H1 (cell line): Measurements from ENCODE around the gene SHCBP1. TPM values are rescaled to one million over a fixed set of nuclear protein-coding genes. Genes with fewer than 3 reads are reported as not detected.

ENCODE experiments used
- CTCF ChIA-PET: fragments of 300-600 bp; sonication (Branson Sonifier 250); formaldehyde crosslinking; loops from one replicate; lab custom pipeline; 2021; ENCODE audit not compliant: partially characterized antibody; lab: Charles Lee
- POLR2A ChIA-PET: fragments of 300-600 bp; sonication (Branson Sonifier 250); formaldehyde crosslinking; loops from one replicate; lab custom pipeline; 2021; ENCODE audit warnings: inconsistent platforms; ENCODE audit not compliant: partially characterized antibody; lab: Charles Lee
- DNase-seq, 2 experiments: peaks; one replicate each; pipeline versions ENCODE4 v3.0.0 to v3.0.0-alpha.2; 2010 to 2022; ENCODE audit warnings: low spot score in 2 of 2, low read depth in 1 of 2, mixed read lengths in 1 of 2
- FAIRE-seq: peaks from 2 replicates; lab custom pipeline; 2011; peaks lifted over from hg19 to GRCh38; lab: Jason Lieb, UNC
- H2AFZ ChIP-seq: 2 replicates; pipeline ENCODE4 v1.8.1; 2012; ENCODE audit warnings: low read length, inconsistent platforms
- H2AK5ac ChIP-seq: 2 replicates; pipeline ENCODE4 v1.6.1; 2013; ENCODE audit warnings: low read depth, low read length
- H2BK120ac ChIP-seq: replicated peaks from 2 replicates; pipeline ENCODE3; 2013; ENCODE audit warnings: low read depth, low read length, inconsistent platforms
- H2BK12ac ChIP-seq: 2 replicates; pipeline ENCODE4 v1.6.1; 2013; ENCODE audit warnings: low read depth, low read length
- H2BK15ac ChIP-seq: 2 replicates; pipeline ENCODE4 v1.6.1; 2013; ENCODE audit warnings: low read length
- H2BK20ac ChIP-seq: 2 replicates; pipeline ENCODE4 v1.6.1; 2013; ENCODE audit warnings: low read length
- H2BK5ac ChIP-seq: 2 replicates; pipeline ENCODE4 v1.6.1; 2013; ENCODE audit warnings: low read depth, low read length
- H3K14ac ChIP-seq: 2 replicates; pipeline ENCODE4 v1.6.1; 2013; ENCODE audit warnings: inconsistent platforms; ENCODE audit not compliant: insufficient read length
- H3K18ac ChIP-seq: 2 replicates; pipeline ENCODE4 v1.6.1; 2013; ENCODE audit warnings: low read length; ENCODE audit errors: extremely low read depth
- H3K23ac ChIP-seq: 2 replicates; pipeline ENCODE4 v1.6.1; 2013; ENCODE audit warnings: inconsistent platforms; ENCODE audit not compliant: insufficient read length
- H3K23me2 ChIP-seq: 2 replicates; pipeline ENCODE4 v1.6.1; 2013; ENCODE audit warnings: low read depth, low read length
- H3K27ac ChIP-seq: 2 replicates; pipeline ENCODE4 v1.6.1; 2011; ENCODE audit warnings: low read depth, low read length, inconsistent platforms
- H3K27me3 ChIP-seq, 4 experiments: replicated peaks in 1 of 4; 1 replicate in 1 of 4; 2 replicates in 3 of 4; pipeline versions ENCODE4 v1.6.1 to v1.8.1; 2011 to 2013; ENCODE audit warnings: low read length in 3 of 4, mild to moderate bottlenecking in 3 of 4, inconsistent platforms in 2 of 4, mixed read lengths in 2 of 4, moderate library complexity in 1 of 4; ENCODE audit not compliant: control insufficient read depth in 3 of 4, insufficient read depth in 3 of 4; ENCODE audit errors: extremely low read depth in 1 of 4
- H3K36me3 ChIP-seq, 4 experiments: 2 replicates each; pipeline versions ENCODE4 v1.6.1 to v1.8.1; 2011 to 2013; ENCODE audit warnings: mild to moderate bottlenecking in 4 of 4, low read length in 3 of 4, moderate library complexity in 2 of 4, control low read depth in 1 of 4, inconsistent platforms in 1 of 4; ENCODE audit not compliant: insufficient read depth in 4 of 4, control insufficient read depth in 2 of 4
- H3K4ac ChIP-seq: replicated peaks from 2 replicates; pipeline ENCODE3; 2013; ENCODE audit warnings: low read length, low read depth, mixed read lengths, inconsistent platforms; ENCODE audit not compliant: insufficient read length
- H3K4me1 ChIP-seq, 4 experiments: replicated peaks in 1 of 4; 1 replicate in 1 of 4; 2 replicates in 3 of 4; pipeline versions ENCODE4 v1.6.1 to v1.8.1; 2011 to 2013; ENCODE audit warnings: low read length in 3 of 4, inconsistent platforms in 2 of 4, mixed read lengths in 1 of 4; ENCODE audit not compliant: insufficient read depth in 4 of 4, control insufficient read depth in 3 of 4
- H3K4me2 ChIP-seq, 2 experiments: 2 replicates each; pipeline versions ENCODE4 v1.6.1 to v1.8.1; 2011 to 2013; ENCODE audit warnings: low read depth in 2 of 2, low read length in 2 of 2, control low read depth in 1 of 2, inconsistent platforms in 1 of 2, mild to moderate bottlenecking in 1 of 2; ENCODE audit not compliant: insufficient read depth in 1 of 2
- H3K4me3 ChIP-seq, 4 experiments: fragments of 200-600, 300-600 bp in 1 of 4; sonication (generic), shearing (Covaris generic), sonication (Bioruptor Twin) in 1 of 4; 2 replicates each; pipeline versions ENCODE4 v1.5.1 to v1.8.1; 2011 to 2016; ENCODE audit warnings: low read length in 4 of 4, low read depth in 3 of 4, control low read depth in 2 of 4, inconsistent platforms in 2 of 4, mild to moderate bottlenecking in 2 of 4, mixed read lengths in 1 of 4, moderate library complexity in 1 of 4; ENCODE audit not compliant: insufficient read depth in 2 of 4; ENCODE audit errors: extremely low read depth in 1 of 4
- H3K56ac ChIP-seq: replicated peaks from 2 replicates; pipeline ENCODE3; 2013; ENCODE audit warnings: low read depth, mild to moderate bottlenecking, mixed read lengths, low read length, inconsistent platforms; ENCODE audit not compliant: insufficient read length
- H3K79me1 ChIP-seq: 2 replicates; pipeline ENCODE4 v1.6.1; 2013; ENCODE audit warnings: low read depth, low read length, control low read depth
- H3K79me2 ChIP-seq, 2 experiments: 2 replicates each; pipeline versions ENCODE4 v1.6.1 to v1.8.1; 2012 to 2013; ENCODE audit warnings: low read length in 2 of 2, mild to moderate bottlenecking in 2 of 2, inconsistent platforms in 1 of 2; ENCODE audit not compliant: insufficient read depth in 2 of 2, control insufficient read depth in 1 of 2
- H3K9ac ChIP-seq, 4 experiments: replicated peaks in 1 of 4; 1 replicate in 1 of 4; 2 replicates in 3 of 4; pipeline versions ENCODE4 v1.6.1 to v1.8.1; 2011 to 2013; ENCODE audit warnings: low read depth in 3 of 4, low read length in 3 of 4, control low read depth in 2 of 4, mild to moderate bottlenecking in 2 of 4, moderate library complexity in 2 of 4, inconsistent platforms in 1 of 4; ENCODE audit errors: extremely low read depth in 1 of 4
- H3K9me3 ChIP-seq, 2 experiments: 2 replicates each; pipeline versions ENCODE4 v1.6.1 to v1.8.1; 2012 to 2013; ENCODE audit warnings: mild to moderate bottlenecking in 2 of 2, moderate library complexity in 2 of 2, control low read depth in 1 of 2, inconsistent platforms in 1 of 2, low read depth in 1 of 2, low read length in 1 of 2, mixed read lengths in 1 of 2; ENCODE audit not compliant: insufficient read depth in 2 of 2
- H4K20me1 ChIP-seq, 2 experiments: replicated peaks in 1 of 2; 2 replicates each; pipeline versions ENCODE3 to v1.8.1; 2011 to 2013; ENCODE audit warnings: inconsistent platforms in 2 of 2, low read length in 2 of 2, mild to moderate bottlenecking in 1 of 2; ENCODE audit not compliant: insufficient read depth in 2 of 2, control insufficient read depth in 1 of 2
- H4K5ac ChIP-seq: 2 replicates; pipeline ENCODE4 v1.6.1; 2013; ENCODE audit warnings: low read length, low read depth, mixed read lengths, inconsistent platforms; ENCODE audit not compliant: insufficient read length
- H4K8ac ChIP-seq: 2 replicates; pipeline ENCODE4 v1.8.0; 2013; ENCODE audit warnings: mild to moderate bottlenecking, moderate library complexity, low read length, inconsistent platforms; ENCODE audit not compliant: insufficient read depth; ENCODE audit errors: extremely low read depth
- H4K91ac ChIP-seq: replicated peaks from 2 replicates; pipeline ENCODE3; 2013; ENCODE audit warnings: low read length, mixed read lengths, inconsistent platforms; ENCODE audit not compliant: insufficient read length
- CREB1 ChIP-seq: IDR thresholded peaks from 2 replicates; pipeline ENCODE4 v1.6.1; 2012; ENCODE audit warnings: inconsistent platforms
- NANOG ChIP-seq: IDR thresholded peaks from 2 replicates; pipeline ENCODE4 v1.6.1; 2011; ENCODE audit warnings: low read length, low read depth, mild to moderate bottlenecking, inconsistent platforms; ENCODE audit not compliant: insufficient read depth, poor library complexity, severe bottlenecking
- RXRA ChIP-seq: IDR thresholded peaks from 2 replicates; pipeline ENCODE4 v1.6.1; 2011; ENCODE audit warnings: low read depth, mild to moderate bottlenecking, low read length, moderate library complexity; ENCODE audit not compliant: insufficient read depth
- SAP30 ChIP-seq: fragments of 300-600 bp; sonication (generic); IDR thresholded peaks from 2 replicates; pipeline ENCODE4 v1.7.1; 2012; ENCODE audit warnings: low read length, moderate library complexity, mild to moderate bottlenecking, inconsistent platforms; ENCODE audit not compliant: insufficient read depth, insufficient replicate concordance
- SUZ12 ChIP-seq: fragments of 200-600 bp; sonication (generic); IDR thresholded peaks from 2 replicates; pipeline ENCODE4 v1.6.1; 2012; ENCODE audit warnings: mild to moderate bottlenecking, inconsistent platforms, low read length, moderate library complexity, mixed read lengths
- WGBS, 2 experiments: shearing (Covaris generic) in 1 of 2; methylation state at CpG; one replicate each; pipeline versions ENCODE4 v1.1.6 to v1.1.7; 2013 to 2015; ENCODE audit warnings: low lambda C conversion rate in 2 of 2, mixed read lengths in 2 of 2, inconsistent platforms in 1 of 2, low coverage in 1 of 2, missing lambda C conversion rate in 1 of 2; ENCODE audit not compliant: insufficient replicate concordance in 2 of 2, insufficient coverage in 1 of 2, insufficient read length in 1 of 2; ENCODE audit errors: extremely low coverage in 1 of 2, missing lambda C conversion rate in 1 of 2; 5-methylcytosine and 5-hydroxymethylcytosine counted together
- polyA plus RNA-seq, 7 experiments: library from polyadenylated mRNA; depleted of rRNA in 3 of 7; stranded (reverse) in 5 of 7; unstranded in 2 of 7; fragments of >200 nt in 5 of 7; fragments of 200-250 nt in 2 of 7; gene quantifications; 1 replicate in 5 of 7; 2 replicates in 1 of 7; 4 replicates in 1 of 7; pipeline versions ENCODE4 v1.2.1 to v1.2.3, GENCODE V29; 2011 to 2013; ENCODE audit warnings: missing spikeins in 2 of 7, mixed read lengths in 2 of 7
- total RNA-seq: library from RNA; stranded (reverse); fragmentation: NEBNext Ultra II Directional; extraction: Animal tissue kit (Norgen Biotek cat#: 25700); gene quantifications from 2 replicates; pipeline ENCODE4 v1.2.1, GENCODE V29; 2021
- TF ChIP-seq, protein P1 (sequence below): IDR thresholded peaks from 2 replicates; pipeline ENCODE4 v1.6.1; 2011; ENCODE audit warnings: low read depth, mild to moderate bottlenecking, low read length; ENCODE audit not compliant: insufficient read depth

Gene SHCBP1
- total and polyA plus RNA-seq, 2 of the 8 experiments (the other 6 are each of a cell fraction or from before 2014, with no cell fraction given) = 5.7 to 14.8 TPM

DNA sequence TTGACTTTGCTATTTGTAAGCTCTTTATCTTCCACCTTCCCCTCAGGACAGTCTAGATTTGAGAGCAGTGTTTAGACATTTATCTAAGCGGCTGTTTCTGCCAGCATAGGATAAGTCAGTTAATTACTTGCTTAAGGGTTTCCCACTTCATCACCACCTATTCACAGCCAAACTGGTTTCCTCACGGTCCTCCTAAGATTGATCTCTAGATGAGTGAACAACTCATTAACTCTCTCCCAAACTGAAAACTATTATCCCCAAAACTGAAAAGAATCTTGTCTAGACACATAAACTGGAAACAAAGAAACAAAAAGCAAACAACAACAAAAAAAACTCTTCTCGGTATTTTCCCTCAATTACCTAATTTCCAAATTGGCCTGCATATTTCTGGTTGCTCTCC is 58.2 kb downstream of the SHCBP1 start:
- H2AK5ac ChIP-seq = no peak overlapping the region
- no peak for DNase-seq
- H3K27me3 ChIP-seq = no peaks in the 10 kb centered on the region
- no peak overlapping the region for H2BK5ac ChIP-seq
- ChIA-PET CTCF (interaction anchor here (1.0 kb wide), 1 partner anchor 11 kb away, joined by 3 read pairs; no protein-coding TSS in a partner anchor), POLR2A (no interaction called here)
- H3K27ac ChIP-seq = no peak overlapping the region
- H3K9ac ChIP-seq = no peak overlapping the region
- no peaks in the 10 kb centered on the region for H3K9me3 ChIP-seq
- no peak for TF ChIP-seq CREB1
- TF ChIP-seq, protein P1, sequence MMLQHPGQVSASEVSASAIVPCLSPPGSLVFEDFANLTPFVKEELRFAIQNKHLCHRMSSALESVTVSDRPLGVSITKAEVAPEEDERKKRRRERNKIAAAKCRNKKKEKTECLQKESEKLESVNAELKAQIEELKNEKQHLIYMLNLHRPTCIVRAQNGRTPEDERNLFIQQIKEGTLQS = no peak
- no peak for TF ChIP-seq NANOG
- TF ChIP-seq SAP30 = no peak
- no peak for TF ChIP-seq SUZ12
- TF ChIP-seq RXRA = no peak
- no peaks in the 10 kb centered on the region for H3K23me2 ChIP-seq
- no peak overlapping the region for H2BK20ac ChIP-seq
- no peak overlapping the region for H4K91ac ChIP-seq
- no peak overlapping the region for H3K23ac ChIP-seq
- no peak overlapping the region for H2AFZ ChIP-seq
- no peak overlapping the region for H3K4me3 ChIP-seq
- H2BK120ac ChIP-seq = no peak overlapping the region
- no peaks in the 10 kb centered on the region for H3K79me1 ChIP-seq
- no peak overlapping the region for H4K5ac ChIP-seq
- no peaks in the 10 kb centered on the region for H3K36me3 ChIP-seq
- H4K20me1 ChIP-seq = no peaks in the 10 kb centered on the region
- no peak overlapping the region for H3K14ac ChIP-seq
- no peak overlapping the region for H3K4ac ChIP-seq
- no peak overlapping the region for H4K8ac ChIP-seq
- no peak for FAIRE-seq
- no peaks in the 10 kb centered on the region for H3K4me1 ChIP-seq
- H2BK15ac ChIP-seq = no peak overlapping the region
- H3K79me2 ChIP-seq = no peaks in the 10 kb centered on the region
- no peak overlapping the region for H3K56ac ChIP-seq
- no peak overlapping the region for H2BK12ac ChIP-seq
- no peak overlapping the region for H3K4me2 ChIP-seq
- no peak overlapping the region for H3K18ac ChIP-seq
- WGBS, 2 experiments = 75% methylated on average over 3 of the region's 3 CpGs; no CpG with 5 or more reads in 1 of the 2 experiments
